Stimulated activated naive B cell treated with anti-CD40 and anti-IgM and Interleukin-4, amounts not matched to agents 10 μg/mL and 1 μg/mL and 100 μg/mL, for 72 hours (primary cell): ENCODE data around the gene CPSF7.
"Not testable (repeated sequence)": the region's sequence is repeated elsewhere in the genome, so short reads cannot be mapped to it uniquely, and the experiment has no call there.

Experiments used
- ATAC-seq, 2 donors: fragments of 150-1000 bp; cut with Tn5 transposase; replicated peaks; 2 replicates each; pipeline ENCODE4 v1.10.0; 2021; ENCODE audit warnings: moderate library complexity in 1 of 2
- DNase-seq: peaks from one replicate; pipeline ENCODE4 v3.0.0; 2021
- H3K27ac Mint-ChIP-seq: one replicate; pipeline ENCODE4 v1.8.0; 2022; ENCODE audit warnings: mild to moderate bottlenecking, mixed read lengths
- H3K27me3 Mint-ChIP-seq, 2 donors: one replicate each; pipeline ENCODE4 v1.8.0; 2022; ENCODE audit warnings: mixed read lengths in 2 of 2
- H3K36me3 Mint-ChIP-seq, 2 donors: one replicate each; pipeline ENCODE4 v1.8.0; 2022; ENCODE audit warnings: mixed read lengths in 2 of 2, mild to moderate bottlenecking in 1 of 2
- H3K4me1 Mint-ChIP-seq, 2 donors: one replicate each; pipeline ENCODE4 v1.8.0; 2022; ENCODE audit warnings: mixed read lengths in 2 of 2, mild to moderate bottlenecking in 1 of 2
- H3K4me3 Mint-ChIP-seq, 2 donors: one replicate each; pipeline ENCODE4 v1.8.0; 2022; ENCODE audit warnings: mild to moderate bottlenecking in 2 of 2, mixed read lengths in 2 of 2, moderate library complexity in 1 of 2
- H3K9me3 Mint-ChIP-seq, 2 donors: one replicate each; pipeline ENCODE4 v1.8.0; 2022; ENCODE audit warnings: mixed read lengths in 2 of 2, mild to moderate bottlenecking in 1 of 2

CPSF7 gene

GRCh38 chr11:61429691-61430582 is at the start of gene CPSF7, which contains the start of gene SDHAF2:
Gene CPSF7, minus strand, starts transcription at chr11:61429975. Its CDS starts 740 bp downstream, at chr11:61429235.
Gene SDHAF2, plus strand, starts transcription at chr11:61430124. Its CDS starts 23 bp downstream, at chr11:61430147.
- H3K36me3 Mint-ChIP-seq: peaks cover 23 to 24% of the 10 kb centered on the region in 2 donors
- H3K4me3 Mint-ChIP-seq: peak within 1 kb of the TSS; percentile 97 to 99
- no peaks in the 10 kb centered on the region for H3K27me3 Mint-ChIP-seq
- H3K9me3 Mint-ChIP-seq: no peaks in the 10 kb centered on the region
- peak; percentile 93 to 94 for ATAC-seq
- H3K27ac Mint-ChIP-seq: peak within 1 kb of the TSS; percentile 99
- H3K4me1 Mint-ChIP-seq: peaks cover 12 to 66% of the 10 kb centered on the region in 2 donors
- DNase-seq: peak; percentile 97

- Mint-ChIP-seq H3K9me3 (no peaks in the 10 kb centered on the region), H3K27me3 (peaks cover 8 to 29% of the 10 kb centered on the region in 2 donors), H3K36me3 (peaks cover 8 to 11% of the 10 kb centered on the region in 2 donors), H3K27ac (no peak overlapping the region), H3K4me1 (peaks cover 8 to 12% of the 10 kb centered on the region in 2 donors), H3K4me3 (no peak overlapping the region)
- ATAC-seq (peak; percentile 56), DNase-seq (peak; percentile 11)
Measured at GRCh38 chr11:61477727-61478148, 48.0 kb upstream of the CPSF7 start.

GRCh38 chr11:61477126-61477525 is 47.4 kb upstream of the CPSF7 start:
- Mint-ChIP-seq H3K36me3 (peaks cover 10 to 11% of the 10 kb centered on the region in 2 donors), H3K4me3 (no peak overlapping the region), H3K27ac (no peak overlapping the region), H3K9me3 (no peaks in the 10 kb centered on the region), H3K4me1 (peaks cover 8 to 12% of the 10 kb centered on the region in 2 donors), H3K27me3 (peaks cover 7 to 24% of the 10 kb centered on the region in 2 donors)
- no peak for DNase-seq
- ATAC-seq: no peak

GRCh38 chr11:61476371-61476770 is 46.6 kb upstream of the CPSF7 start:
- no peaks in the 10 kb centered on the region for H3K9me3 Mint-ChIP-seq
- DNase-seq (no peak), ATAC-seq (no peak)
- peaks cover 5 to 16% of the 10 kb centered on the region in 2 donors for H3K27me3 Mint-ChIP-seq
- H3K4me1 Mint-ChIP-seq: peaks cover 8 to 11% of the 10 kb centered on the region in 2 donors
- H3K36me3 Mint-ChIP-seq: peaks cover 10 to 11% of the 10 kb centered on the region in 2 donors
- no peak overlapping the region for H3K4me3 Mint-ChIP-seq
- no peak overlapping the region for H3K27ac Mint-ChIP-seq

GRCh38 chr11:61475433-61475832 is 45.7 kb upstream of the CPSF7 start:
- Mint-ChIP-seq H3K4me1 (peaks cover 7 to 8% of the 10 kb centered on the region in 2 donors), H3K9me3 (no peaks in the 10 kb centered on the region), H3K36me3 (peaks cover 17% of the 10 kb centered on the region in 2 donors), H3K4me3 (no peak overlapping the region), H3K27me3 (peaks cover 0 to 7% of the 10 kb centered on the region in 2 donors), H3K27ac (no peak overlapping the region)
- ATAC-seq (no peak), DNase-seq (no peak)

GRCh38 chr11:61474013-61474643 is 44.4 kb upstream of the CPSF7 start:
- Mint-ChIP-seq H3K9me3 (no peaks in the 10 kb centered on the region), H3K4me1 (peaks cover 6 to 8% of the 10 kb centered on the region in 2 donors), H3K4me3 (no peak overlapping the region), H3K36me3 (peaks cover 20 to 21% of the 10 kb centered on the region in 2 donors), H3K27me3 (peaks cover 0 to 6% of the 10 kb centered on the region in 2 donors), H3K27ac (no peak overlapping the region)
- no peak for DNase-seq
- ATAC-seq: no peak

- ATAC-seq (no peak), DNase-seq (no peak)
- no peak overlapping the region for H3K4me3 Mint-ChIP-seq
- H3K9me3 Mint-ChIP-seq: no peaks in the 10 kb centered on the region
- peaks cover 22 to 23% of the 10 kb centered on the region in 2 donors for H3K36me3 Mint-ChIP-seq
- H3K27me3 Mint-ChIP-seq: peaks cover 0 to 6% of the 10 kb centered on the region in 2 donors
- peaks cover 6 to 8% of the 10 kb centered on the region in 2 donors for H3K4me1 Mint-ChIP-seq
- no peak overlapping the region for H3K27ac Mint-ChIP-seq
Measured at GRCh38 chr11:61473370-61474012, 43.7 kb upstream of the CPSF7 start.

- H3K4me1 Mint-ChIP-seq: peaks cover 3 to 4% of the 10 kb centered on the region in 2 donors
- H3K27ac Mint-ChIP-seq: no peak overlapping the region
- peaks cover 28 to 29% of the 10 kb centered on the region in 2 donors for H3K36me3 Mint-ChIP-seq
- DNase-seq (no peak), ATAC-seq (no peak)
- no peak overlapping the region for H3K4me3 Mint-ChIP-seq
- H3K27me3 Mint-ChIP-seq: peaks cover 0 to 1% of the 10 kb centered on the region in 2 donors
- H3K9me3 Mint-ChIP-seq: no peaks in the 10 kb centered on the region
Measured at GRCh38 chr11:61472868-61473267, 43.1 kb upstream of the CPSF7 start.

GRCh38 chr11:61472282-61472681 is 42.5 kb upstream of the CPSF7 start:
- ATAC-seq (no peak), DNase-seq (no peak)
- Mint-ChIP-seq H3K27ac (no peak overlapping the region), H3K9me3 (peaks cover 0 to 3% of the 10 kb centered on the region in 2 donors), H3K4me3 (no peak overlapping the region), H3K27me3 (no peaks in the 10 kb centered on the region), H3K36me3 (peaks cover 33 to 35% of the 10 kb centered on the region in 2 donors), H3K4me1 (peaks cover 0 to 2% of the 10 kb centered on the region in 2 donors)

GRCh38 chr11:61468002-61468401 is 38.2 kb upstream of the CPSF7 start:
- H3K4me1 Mint-ChIP-seq: no peaks in the 10 kb centered on the region
- no peak overlapping the region for H3K27ac Mint-ChIP-seq
- H3K36me3 Mint-ChIP-seq: peaks cover 43 to 44% of the 10 kb centered on the region in 2 donors
- H3K9me3 Mint-ChIP-seq: peaks cover 0 to 3% of the 10 kb centered on the region in 2 donors
- H3K4me3 Mint-ChIP-seq: no peak overlapping the region
- H3K27me3 Mint-ChIP-seq: no peaks in the 10 kb centered on the region
- ATAC-seq (no peak), DNase-seq (no peak)

- H3K9me3 Mint-ChIP-seq, H3K27me3 Mint-ChIP-seq, H3K4me3 Mint-ChIP-seq, H3K4me1 Mint-ChIP-seq, DNase-seq, ATAC-seq, H3K27ac Mint-ChIP-seq: not testable (repeated sequence)
- H3K36me3 Mint-ChIP-seq: peaks cover 43% of the 10 kb centered on the region in 2 donors
Measured at GRCh38 chr11:61467602-61468001, 37.8 kb upstream of the CPSF7 start.

GRCh38 chr11:61460986-61461385 is 31.2 kb upstream of the CPSF7 start:
- Mint-ChIP-seq H3K27me3 (no peaks in the 10 kb centered on the region), H3K27ac (no peak overlapping the region), H3K4me1 (peaks cover 0 to 2% of the 10 kb centered on the region in 2 donors), H3K36me3 (peaks cover 33 to 35% of the 10 kb centered on the region in 2 donors), H3K4me3 (no peak overlapping the region), H3K9me3 (no peaks in the 10 kb centered on the region)
- ATAC-seq (no peak), DNase-seq (no peak)

GRCh38 chr11:61460474-61460881 is 30.7 kb upstream of the CPSF7 start:
- Mint-ChIP-seq H3K27ac (no peak overlapping the region), H3K9me3 (no peaks in the 10 kb centered on the region), H3K27me3 (no peaks in the 10 kb centered on the region), H3K36me3 (peaks cover 33 to 38% of the 10 kb centered on the region in 2 donors), H3K4me3 (no peak overlapping the region), H3K4me1 (peaks cover 0 to 2% of the 10 kb centered on the region in 2 donors)
- DNase-seq: no peak
- no peak for ATAC-seq

- Mint-ChIP-seq H3K4me1 (peaks cover 0 to 5% of the 10 kb centered on the region in 2 donors), H3K27me3 (no peaks in the 10 kb centered on the region), H3K27ac (no peak overlapping the region), H3K9me3 (no peaks in the 10 kb centered on the region), H3K36me3 (peaks cover 31 to 52% of the 10 kb centered on the region in 2 donors), H3K4me3 (no peak overlapping the region)
- DNase-seq: no peak
- no peak for ATAC-seq
Measured at GRCh38 chr11:61454520-61454919, 24.7 kb upstream of the CPSF7 start.
